Activated CD8-positive, alpha-beta memory T cell treated with anti-CD3 and anti-CD28 coated beads for 4 hours (primary cell): Measurements from ENCODE around the gene GOLGA6L7.
"Not testable (repeated sequence)": the region's sequence is repeated elsewhere in the genome, so short reads cannot be mapped to it uniquely, and the experiment has no call there.

ENCODE experiments used
- DNase-seq, 2 donors: peaks; one replicate each; pipeline ENCODE4 v3.0.0-alpha.2; 2020; ENCODE audit warnings: low read depth in 2 of 2

The GOLGA6L7 gene, protein sequence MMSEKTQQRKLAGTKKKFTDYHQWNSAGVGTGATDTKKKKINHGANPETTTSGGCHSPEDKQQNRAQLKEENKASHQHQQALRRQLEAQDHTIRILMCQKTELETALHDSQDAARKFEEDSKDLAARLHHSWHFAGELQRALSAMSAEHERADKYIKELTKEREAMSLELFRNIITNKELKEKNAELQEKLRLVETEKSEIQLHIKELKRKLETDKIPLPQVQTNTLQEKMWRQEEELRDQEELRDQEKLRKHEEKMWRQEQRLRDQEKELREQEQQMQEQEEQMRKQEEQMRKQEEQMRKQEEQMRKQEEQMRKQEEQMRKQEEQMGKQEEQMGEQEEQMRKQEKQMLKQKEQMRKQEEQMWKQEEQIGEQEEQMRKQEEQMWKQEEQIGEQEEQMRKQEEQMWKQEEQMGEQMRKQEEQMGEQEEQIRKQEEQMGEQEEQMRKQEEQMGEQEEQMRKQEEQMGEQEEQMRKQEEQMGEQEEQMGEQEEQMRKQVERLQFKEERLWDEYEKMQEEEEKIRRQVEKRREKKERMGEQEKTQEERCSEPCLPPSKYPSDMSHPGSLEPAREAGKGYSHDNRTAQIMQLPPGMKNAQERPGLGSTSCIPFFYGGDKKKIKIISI

GRCh38 chr15:28848521-28848920 lies at the start of gene GOLGA6L7:
TSS of gene GOLGA6L7 (minus strand) at chr15:28848644. CDS start at chr15:28848549, 95 bp downstream.
- DNase-seq = not testable (repeated sequence)

DNA sequence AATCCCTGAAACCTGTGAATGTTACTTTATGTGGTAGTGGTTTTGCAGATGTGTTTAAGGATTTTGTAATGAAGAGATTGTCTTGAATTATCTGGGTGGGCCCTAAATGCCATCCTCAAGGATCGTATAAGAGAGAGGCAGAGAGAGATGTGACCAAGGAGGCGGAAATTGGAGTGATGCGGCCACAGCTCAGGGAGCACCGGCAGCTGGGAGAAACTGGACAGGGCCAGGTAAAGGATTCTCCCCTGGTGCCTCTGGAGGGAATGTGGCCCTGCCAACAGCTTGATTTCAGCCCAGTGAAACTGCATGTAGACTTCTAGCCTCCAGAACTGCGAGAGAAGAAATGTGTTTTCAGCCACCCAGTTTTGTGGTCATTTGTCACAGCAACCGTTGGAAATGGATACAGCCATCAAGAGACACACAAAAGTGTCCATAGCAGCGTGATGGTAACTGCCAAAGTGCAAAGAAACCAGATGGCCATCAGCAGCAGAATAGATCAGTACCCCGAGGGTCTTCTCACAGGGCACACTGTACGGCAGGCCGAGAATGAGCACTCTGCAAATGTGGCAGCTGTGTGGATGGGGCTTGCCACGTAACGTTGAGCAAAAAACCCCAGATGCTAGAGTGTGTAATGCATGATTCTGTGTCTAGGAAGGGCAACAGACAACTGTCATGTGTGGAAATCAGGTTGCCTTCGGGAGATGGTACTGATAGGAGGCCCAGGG lies 49.6 kb upstream of the GOLGA6L7 start:
- no peak for DNase-seq

DNA sequence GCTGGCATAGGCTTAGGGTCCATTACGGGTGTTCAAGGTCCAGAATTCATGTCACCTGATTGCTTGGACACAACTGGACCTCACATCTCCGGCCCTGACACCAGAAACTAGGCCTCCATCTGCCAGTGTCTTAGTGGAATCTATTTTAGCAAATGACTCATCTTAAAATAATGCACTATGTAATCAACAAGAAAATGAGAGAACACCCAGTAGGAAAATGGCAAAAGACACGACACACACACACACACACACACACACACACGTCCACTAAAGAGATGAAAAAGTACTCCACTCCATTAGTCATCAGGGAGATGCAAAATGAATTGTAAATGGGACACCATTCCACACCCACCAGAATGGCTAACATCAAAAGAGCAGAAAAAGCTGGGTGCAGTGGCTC lies 48.5 kb upstream of the GOLGA6L7 start:
- no peak for DNase-seq

DNA sequence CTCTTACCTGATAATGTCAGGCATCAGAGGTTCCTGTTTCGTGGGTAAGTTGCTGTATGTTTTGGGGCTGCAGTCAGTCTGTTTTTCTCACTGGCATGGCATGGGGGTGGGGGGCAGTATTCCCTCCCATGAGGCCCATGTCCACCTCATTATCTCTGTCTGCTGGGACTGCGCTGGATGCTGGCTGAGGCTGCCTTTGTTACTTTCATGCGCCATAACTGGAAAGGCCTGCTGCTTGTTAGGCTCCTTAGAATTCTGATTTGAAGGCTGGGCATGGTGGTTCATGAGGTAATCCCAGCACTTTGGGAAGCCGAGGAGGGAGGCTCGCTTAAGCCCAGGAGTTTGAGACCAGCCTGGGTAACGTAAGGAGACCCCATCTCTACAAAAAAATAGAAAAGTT lies 47.1 kb upstream of the GOLGA6L7 start:
- no peak for DNase-seq

GRCh38 chr15:28895146-28895545 lies 46.7 kb upstream of the GOLGA6L7 start:
- no peak for DNase-seq

DNA sequence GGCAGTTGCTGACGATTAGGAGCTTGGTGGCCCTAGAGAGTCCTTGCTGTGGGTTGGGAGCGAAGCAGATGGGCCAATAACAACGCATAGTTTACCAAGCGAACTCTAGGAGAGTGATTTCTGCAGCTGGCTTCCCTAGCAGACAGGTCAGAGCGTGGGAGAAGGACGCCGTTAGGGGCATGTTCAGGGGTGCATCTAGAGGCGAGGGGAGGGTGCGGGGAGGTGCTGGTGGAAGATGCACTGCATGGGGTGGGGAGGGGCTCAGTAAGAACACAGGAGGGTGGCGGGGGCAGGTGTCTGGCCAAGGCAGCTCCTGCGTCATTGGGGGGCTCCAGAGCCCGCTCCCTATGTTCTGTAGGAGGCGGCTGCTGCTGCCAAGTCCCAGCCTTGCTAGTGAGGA lies 46.2 kb upstream of the GOLGA6L7 start:
- DNase-seq = no peak

DNA sequence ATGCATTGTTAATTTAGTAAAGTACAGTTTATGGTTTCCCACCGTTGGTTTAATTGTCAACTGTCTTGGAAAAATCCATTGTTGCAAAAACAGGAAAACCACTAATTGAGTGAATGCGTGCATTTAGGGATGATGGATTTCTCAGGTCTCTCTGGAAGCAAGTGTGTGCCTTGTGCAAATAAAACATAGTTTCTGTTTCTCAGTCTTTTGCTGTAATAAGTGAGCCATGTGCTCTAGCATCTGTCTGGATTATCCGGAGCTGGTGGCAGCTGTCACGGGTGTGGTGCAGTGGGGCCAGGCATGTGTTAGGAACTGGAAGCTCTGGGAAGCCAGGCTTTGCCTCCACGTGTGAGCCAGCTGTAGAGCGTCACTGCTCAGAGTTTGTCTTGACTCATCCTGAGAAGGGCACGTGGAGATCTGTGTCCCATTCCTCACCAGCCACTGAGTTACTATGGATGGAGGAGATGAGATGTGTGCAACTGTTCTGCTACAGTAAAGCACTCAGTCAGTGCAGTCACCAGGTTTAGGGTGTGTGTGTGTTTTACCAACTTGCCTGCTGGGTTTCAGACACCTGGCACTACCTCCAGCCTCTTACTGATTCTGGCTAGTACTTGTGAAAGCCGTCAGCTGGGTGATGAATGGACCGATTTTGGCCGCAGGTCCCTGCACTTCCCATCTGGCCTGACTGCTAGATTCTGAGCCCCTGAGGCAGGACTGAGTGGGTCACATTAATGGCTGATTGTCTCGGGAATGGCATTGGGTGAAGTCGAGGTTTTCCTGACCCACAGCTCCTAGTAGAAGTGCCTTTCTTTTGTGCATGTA lies 44.6 kb upstream of the GOLGA6L7 start:
- no peak for DNase-seq

DNA sequence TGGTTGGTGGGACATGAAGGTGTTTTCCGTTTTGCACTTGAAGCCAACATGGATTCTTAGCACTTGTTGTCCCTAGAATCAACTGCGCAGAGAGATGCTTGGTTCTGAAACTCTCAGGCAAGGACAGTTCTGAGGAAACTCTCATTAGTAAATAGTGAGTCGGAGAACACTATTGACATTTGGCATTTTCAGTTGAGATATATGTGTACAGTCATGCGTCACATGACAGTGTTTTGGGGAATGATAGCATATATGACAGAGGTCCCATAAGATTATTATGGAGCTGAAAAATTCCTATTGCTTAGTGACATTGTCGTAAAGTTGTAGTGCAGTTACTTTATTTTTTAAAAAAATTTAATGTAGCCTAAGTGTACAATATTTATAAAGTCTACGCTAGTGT lies 43.1 kb upstream of the GOLGA6L7 start:
- no peak for DNase-seq

DNA sequence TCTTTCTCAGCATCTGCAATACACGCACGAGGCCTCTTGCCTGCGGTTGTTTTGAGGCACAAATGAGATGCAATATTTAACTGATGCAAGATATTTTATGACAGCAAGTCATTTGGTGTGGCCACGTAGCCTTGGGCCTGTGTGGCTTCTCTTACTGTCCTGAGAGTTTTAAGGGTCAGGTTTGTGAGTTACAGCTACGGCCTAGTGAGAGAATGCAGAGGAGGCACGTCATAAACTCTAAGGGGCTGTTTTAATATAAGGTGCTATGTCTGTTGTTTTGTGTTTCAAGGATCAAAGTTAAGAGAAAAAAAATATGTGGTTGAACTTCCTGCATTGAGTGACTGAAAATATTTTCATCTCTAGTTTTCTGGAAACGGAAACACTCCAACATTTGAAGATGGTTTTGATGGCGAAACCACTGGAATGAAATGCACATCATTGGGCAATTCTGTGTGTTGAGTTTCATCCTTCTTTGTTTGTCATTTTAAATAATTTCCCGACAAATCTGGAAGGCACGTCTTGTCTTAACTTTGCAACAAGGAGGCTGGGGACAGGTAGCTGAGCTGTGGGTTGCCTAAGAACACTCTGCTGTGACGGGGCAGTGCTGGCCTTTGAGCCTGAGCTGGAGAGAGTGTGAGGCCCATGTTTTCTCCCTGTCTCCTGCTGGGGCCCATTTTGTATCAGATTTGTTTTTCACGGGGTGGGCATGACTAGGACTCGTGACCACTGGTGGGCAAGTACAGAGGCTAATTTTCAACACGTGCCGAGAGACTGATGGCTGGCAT lies 42.5 kb upstream of the GOLGA6L7 start:
- no peak for DNase-seq

- not testable (repeated sequence) for DNase-seq
Observed at GRCh38 chr15:28890291-28890690, 41.8 kb upstream of the GOLGA6L7 start.

DNA sequence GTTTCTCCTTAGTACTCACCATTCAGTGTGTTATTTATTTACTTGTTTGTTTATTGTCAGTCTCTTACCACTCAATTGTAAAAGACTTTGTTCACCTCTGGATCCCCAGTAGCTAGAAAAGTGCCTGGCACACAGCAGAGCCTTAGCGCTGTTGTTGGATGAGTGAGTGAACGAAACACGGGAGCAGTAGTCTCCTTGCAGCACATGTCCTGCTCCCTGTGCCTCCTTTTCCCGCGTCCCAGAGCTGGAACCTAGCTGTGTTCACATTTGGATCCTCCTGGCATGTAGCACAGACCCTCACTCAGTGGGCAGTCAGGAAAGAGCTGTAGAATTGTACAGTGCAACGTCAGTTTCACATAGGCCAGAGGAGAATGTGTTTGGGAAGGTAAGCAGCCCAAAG lies 41.4 kb upstream of the GOLGA6L7 start:
- not testable (repeated sequence) for DNase-seq

- DNase-seq = no peak
Observed at GRCh38 chr15:28889346-28889745, 40.9 kb upstream of the GOLGA6L7 start.

DNA sequence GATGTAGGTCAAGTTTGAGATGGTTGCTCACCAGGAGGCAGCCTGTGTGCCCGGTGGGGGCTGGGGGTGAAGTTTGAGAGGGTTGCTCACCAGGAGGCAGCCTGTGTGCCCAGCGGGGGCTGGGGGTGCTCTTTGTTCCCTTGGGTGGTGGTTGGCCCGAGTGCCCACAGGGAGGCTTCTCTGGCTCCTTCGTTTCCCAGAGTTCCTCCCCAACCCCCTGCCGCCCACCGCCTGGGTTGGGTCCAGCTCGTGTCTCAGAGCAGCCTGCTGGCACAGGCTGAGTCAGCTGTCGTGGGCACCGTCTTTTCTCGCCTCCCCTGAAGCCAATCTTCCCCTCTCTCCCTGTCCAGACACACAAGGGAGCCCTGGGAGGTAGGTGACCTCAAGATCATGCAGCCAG lies 40.5 kb upstream of the GOLGA6L7 start:
- DNase-seq = no peak

- DNase-seq = no peak
Observed at GRCh38 chr15:28888302-28888894, 40.0 kb upstream of the GOLGA6L7 start.

DNA sequence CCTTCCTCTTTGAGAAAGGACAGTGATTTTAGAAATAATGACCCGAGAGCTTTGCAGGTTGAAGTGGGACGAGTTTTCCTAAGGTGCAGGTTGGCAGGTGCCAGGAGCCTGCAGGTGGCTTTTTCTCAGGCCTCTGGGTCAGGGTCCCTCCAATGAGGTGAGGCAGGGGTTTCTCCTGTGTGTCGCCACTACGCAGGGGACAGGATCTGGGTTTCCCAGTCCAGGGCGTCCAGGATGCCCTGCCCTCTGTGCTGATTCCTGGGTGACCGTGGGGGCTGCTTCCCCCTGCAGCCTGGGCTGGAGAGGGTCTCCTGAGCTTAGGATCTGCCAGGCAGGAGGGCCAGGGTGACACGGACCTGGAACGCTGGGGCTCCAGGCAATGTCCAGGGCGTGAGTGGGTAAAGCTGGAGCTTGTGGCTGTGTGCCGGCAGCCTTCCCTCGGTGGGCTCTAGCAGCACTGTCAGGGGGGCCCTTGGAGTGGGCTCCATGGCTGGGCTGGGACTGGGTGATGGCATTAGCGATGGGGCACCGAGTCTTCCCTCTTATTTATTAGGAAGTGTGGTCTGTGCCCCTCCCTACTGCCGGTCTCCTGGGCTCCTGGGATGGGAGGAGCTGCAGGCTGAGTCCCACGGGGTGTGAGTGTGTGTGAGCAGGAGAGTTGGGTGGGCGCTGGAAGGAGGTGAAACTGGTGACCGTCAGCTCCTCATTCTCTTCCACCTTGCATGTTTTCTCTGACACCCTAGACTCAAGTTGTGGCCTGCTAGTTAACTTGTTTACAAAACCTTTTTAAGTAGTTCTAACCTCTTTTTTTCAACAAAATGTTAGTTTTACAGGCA lies 39.1 kb upstream of the GOLGA6L7 start:
- no peak for DNase-seq

DNA sequence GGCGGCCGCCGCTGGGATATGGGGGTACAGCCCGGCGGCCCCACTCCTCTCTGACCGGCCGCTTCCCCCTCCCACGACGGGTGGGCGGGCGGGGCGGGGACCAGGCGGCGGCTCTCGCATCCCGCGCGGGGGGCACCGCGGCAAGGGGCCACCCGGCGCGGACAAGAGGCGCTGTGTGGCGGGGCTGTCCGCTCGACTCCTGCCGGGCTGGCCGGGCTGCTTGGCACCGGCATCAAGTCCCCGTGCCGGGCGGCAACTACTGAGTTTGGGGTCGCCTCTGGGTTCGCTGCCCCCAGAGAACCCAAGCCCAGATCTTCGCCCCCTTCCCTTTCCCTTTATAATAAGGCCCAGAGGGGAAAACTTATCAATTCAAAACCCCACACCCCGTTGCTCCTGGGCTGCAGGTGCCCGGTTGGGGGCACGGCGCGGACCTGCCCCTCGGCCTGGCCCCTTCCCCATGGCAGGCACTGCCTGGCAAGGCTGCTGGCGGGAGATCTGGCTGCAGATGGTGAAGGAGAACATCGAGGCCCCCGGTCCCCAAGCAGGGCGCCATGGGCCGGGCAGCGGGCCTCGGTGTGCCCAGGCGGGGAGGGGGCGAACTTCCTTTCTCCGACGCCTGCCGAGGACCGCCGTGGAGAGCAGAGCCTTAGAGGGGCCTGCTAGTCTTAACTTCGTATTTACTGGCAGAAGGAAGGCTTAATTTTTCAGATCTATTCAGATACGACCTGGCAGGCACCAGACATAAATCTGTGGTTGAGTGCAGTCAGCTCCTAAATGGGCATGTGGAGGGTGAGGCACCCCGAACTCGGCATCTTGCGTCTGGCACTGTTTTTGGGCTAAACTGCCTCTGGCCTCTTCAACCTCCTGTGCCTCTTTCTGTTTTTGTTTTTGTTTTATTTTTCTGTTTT lies 38.2 kb upstream of the GOLGA6L7 start:
- no peak for DNase-seq

GRCh38 chr15:28885630-28886430 lies 37.4 kb upstream of the GOLGA6L7 start, which contains the start of gene APBA2:
TSS of gene APBA2 (plus strand) at chr15:28885974. CDS start at chr15:29053885, 167,911 bp downstream.
- peak; percentile 12 to 15 for DNase-seq
